HG02885 (cell line): ENCODE measurements around the gene TMOD2.

Source experiments
- ATAC-seq: cut with Tn5 transposase; IDR thresholded peaks from one replicate; pipeline ENCODE4 v1.9.1; 2021; ENCODE audit warnings: mild to moderate bottlenecking; ENCODE audit not compliant: unreplicated experiment, poor library complexity

Gene TMOD2

DNA sequence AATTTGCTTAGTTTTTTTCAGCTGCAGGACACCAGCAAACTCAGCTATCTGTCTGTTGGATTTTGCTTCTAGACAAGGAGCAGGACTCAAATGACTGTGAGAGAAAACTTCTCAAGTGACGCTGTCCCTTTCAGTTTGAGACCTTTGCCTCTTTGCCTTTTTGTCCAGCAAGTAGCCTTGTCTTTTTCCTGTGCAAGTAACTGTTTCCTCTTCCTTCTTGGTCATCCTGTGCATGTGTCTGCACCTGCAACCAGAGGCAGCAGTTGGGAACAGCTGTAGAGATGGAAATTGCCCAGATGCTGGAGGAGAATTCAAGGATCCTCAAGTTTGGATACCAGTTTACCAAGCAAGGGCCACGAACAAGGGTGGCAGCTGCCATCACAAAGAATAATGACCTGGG is 54.7 kb downstream of the TMOD2 start:
- no peak for ATAC-seq

DNA sequence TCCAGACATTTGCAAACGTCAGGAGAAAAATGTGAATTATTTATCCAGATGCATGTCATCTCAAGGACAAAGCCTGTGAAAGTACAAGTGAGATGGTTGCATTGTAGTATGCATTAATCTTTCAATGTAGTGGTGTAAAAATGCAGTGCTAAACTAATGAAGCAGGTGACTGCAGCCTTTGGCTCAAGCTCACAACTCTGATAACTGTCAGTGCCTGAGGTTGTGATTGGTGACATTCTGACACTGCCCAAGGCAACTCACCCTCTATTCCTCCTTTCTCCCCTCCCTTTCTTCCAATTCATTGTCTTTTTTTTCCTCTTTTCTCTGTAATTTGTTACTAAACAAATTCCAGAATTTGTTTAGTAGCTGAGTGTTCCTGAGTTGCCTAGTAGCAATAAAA is 58.1 kb downstream of the TMOD2 start:
- no peak for ATAC-seq

DNA sequence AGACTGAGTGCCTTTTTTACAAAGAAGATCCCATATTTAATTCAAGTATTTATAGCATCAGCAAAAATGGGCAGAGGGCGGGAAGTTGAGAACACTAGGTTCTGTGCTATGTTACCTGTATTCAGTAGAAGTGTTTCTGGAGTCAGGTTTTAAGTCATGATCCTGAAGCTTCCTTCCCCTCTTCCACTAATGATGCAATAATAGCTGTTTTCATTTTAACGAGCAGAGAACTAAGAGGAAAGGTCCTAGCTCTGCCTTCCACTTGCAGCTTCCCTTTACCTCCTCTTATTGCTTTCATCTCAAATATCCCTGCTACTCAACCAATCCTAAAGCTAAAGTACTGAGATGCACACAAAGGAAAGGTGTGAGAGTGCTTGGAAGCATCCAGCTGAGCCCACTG is 61.2 kb downstream of the TMOD2 start:
- ATAC-seq: no peak

DNA sequence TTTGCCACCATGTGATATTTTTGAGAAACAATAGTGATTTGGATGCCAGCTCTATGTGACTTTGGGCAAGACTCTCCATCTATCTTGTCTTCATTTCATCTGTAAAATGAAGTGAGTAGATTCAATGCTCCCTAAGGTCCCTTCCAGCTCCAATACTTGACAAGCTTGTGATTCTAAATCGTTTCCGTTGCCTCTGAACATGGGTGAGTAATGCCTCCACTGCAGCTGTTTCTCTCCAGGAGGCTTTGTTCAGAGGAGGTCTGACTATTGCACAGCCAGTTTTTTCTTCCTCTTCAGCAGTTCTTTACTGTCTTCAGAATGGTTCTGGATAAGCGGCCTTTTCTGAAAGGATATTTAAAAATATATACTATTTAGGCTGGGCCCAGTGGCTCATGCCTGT is 63.2 kb downstream of the TMOD2 start:
- no peak for ATAC-seq

DNA sequence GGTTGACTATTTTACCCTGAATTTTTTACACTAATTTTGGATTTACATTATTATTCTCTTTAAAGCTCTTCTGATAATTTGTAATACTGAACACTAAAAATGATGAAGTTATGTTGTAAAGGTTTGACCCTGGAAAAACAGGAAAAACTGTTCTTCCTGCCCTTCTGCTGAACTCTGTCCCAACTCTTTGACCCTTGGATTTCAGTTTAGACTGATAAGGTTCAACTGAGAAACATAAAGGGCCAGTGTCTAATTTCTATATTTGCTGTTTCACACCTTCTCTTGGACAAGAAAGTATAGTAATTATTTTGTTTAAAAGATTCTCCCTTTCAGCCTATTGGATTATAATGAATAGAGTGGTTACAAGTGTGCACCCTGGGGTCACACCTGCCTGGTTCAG is 65.2 kb downstream of the TMOD2 start:
- ATAC-seq: no peak

DNA sequence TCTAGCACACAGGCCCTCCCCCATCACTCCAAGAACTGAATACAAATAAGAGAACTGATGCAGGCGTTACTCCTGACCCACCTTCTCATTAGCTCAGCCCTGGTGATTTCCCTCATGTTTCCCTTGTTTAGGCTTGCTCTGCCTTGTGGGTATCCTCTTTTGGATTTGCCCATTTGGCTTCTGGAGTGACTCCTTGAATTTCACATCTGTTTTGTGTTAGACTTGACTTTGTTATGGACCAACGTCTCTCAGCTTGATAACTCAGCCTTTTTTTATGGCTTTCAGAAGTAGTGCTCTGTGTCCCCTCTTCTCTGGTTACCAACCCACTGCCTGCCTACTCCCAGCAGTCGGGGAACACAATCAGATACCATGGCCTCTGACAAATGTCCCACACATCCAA is 66.8 kb downstream of the TMOD2 start:
- no peak for ATAC-seq

DNA sequence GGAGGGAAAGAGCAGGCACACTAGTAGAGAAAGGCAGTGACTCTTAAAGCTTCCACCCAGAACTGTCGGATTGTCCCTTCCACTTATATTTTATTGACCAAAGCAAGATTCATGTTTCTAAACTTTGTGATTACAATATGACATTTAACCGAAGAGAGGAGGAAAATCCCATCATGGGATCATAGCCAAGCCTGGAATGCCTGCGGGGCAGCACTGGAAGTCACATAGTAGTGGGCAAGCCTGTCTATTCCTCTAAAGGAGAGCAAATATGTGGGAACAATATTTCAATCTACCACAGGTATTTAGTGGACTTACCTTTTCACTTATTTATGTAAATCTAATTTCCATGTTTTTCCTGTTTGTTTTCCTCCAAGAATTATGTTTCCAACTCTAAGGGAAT is 74.3 kb downstream of the TMOD2 start:
- no peak for ATAC-seq

DNA sequence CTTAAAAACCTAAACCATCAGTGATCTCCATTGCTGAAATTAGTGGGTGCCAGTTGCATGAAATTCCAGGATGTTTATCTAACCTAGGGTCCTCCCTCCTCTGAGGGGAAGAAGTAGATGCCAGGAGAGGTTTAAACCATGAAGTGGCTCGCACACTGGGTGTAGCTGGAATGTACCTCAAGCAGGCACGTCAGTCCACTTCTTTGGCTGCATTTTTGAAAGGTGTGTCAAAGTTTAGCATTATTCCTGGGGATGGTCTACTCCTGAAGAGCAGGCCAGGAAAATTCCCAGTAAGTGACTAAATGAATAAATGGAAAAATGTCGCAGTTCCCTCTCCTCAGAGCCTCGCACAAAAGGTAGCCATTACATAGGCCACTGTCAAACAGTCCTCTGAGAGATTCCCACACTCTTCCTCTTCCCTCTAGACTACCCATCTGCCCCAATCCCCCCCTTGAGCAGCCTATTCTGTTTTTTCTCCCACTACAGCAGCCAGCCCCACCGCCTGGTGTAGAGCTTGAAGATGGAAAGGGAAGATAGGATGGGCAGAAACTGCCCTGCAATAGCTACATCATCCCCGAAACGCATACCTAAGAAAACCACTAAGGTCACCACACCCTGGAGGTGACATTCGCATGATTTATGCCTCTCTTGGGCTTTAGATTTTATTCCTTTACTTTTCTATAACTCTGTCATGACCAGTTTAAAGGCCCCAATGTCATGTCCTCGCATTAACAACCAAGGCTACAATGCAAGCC is 77.4 kb downstream of the TMOD2 start:
- ATAC-seq: no peak

DNA sequence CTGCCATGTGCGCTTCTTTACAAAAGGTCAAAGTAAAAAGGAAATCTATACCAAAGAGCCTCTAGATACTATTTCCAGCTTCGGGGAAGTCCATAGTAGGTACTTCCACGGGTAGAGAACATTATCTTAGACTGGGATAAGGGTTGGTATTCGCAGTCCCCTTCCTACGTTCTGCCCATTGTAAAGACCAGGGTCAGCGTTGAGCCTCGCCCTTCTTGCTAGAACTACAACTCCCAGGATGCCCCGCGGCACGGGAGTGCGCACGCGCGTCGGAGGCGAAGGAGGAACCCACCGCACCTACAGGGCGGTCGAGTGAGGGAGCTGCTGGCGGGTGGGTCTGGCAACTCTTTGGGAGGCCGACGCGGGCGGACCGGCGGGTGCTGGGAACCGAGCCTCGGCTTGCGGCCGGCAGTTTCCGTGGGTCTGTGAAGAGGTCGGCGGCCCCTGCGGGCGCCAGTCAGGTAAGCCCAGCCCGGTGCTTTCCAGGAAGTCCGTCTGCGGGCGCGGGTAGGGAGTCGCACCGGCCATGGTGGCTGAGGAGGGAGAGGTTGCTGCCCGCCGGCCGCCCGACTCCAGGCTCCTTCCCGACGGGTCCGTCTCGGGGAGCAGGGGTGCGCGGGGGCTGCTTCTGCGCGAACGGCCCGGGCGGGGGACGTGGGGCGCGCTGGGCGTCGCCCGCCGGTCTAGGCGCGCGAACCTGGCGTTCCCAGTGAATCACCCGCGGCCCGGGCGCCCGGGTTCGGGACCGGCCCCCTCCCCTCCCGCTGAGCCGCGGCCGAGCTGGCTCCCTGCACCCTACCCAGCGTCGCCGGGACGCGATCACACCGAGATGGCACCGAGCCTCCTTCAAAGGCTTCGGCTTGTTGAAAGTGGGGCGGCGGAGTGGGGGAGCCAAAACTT is 78.2 kb downstream of the TMOD2 start, which contains the start of gene TMOD3:
TMOD3 (plus strand) TSS at position 278 of the 900 bp plus-strand sequence. CDS start 33,232 bp downstream, outside the sequence.
- peak; percentile 90 for ATAC-seq

DNA sequence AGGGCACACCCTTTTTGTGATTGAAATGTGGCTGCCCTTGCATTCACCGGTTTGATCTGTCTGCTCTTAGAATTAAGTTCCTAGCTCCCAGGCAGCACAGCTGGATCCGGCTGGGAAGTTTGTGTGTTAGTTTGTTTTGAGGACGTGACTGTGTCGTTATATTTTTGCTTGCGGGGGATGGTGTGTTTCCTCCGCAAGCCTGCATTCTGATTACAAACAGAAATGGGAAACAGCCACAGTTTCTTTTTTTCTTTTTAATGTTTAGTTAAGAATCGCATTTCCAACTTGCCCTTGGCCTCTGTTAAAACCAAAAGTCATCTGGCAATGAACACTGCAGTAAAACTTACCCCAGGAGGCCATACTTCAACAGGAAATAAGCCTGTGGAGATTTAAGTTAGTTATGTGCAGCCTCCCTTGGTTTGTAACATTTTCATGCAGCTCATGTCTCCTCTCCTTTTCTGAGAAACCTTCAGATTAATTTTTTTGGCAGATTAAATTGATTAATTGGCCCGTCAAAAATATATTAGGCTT is 78.9 kb downstream of the TMOD2 start:
- ATAC-seq: no peak

DNA sequence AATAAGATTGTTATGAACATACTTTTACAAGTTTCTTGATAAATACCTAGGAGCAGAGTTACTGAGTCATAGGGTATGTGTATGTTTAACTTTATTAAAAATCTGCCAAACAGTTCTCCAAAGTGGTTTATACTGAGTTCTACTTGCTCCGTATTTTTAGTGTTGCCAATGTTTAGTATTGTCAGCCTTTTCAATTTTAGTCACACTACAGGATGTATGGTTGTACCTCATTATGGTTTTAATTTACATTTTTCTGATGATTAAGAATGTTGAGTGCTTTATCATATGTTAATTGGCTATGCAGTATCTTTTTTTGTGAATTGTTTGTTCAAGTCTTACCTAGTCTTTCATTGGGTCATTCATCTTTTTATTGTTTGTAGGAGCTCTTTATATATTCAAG is 82.4 kb downstream of the TMOD2 start:
- no peak for ATAC-seq

DNA sequence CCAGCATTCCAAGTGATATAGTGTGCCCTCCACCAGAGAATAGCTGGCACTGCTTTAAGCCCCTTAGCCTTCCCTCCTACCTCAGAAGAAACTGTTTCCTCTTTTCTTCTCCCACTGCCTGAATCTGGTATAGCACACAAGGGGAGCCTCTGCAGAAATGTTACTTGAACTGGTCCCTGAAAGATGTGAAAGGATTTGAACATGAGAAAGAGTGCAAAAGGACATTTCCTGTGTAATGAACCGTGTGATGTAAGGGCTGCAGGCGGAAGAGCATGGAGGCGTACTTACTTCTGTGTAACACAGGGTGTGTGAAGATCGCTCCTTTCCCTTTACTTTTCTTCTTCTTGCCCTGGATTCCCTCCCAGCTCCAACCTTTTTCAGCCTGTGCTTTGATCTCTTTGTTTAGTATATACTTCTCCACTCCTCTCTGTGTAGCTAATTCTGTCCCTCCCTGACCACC is 86.4 kb downstream of the TMOD2 start:
- ATAC-seq: peak; percentile 64

DNA sequence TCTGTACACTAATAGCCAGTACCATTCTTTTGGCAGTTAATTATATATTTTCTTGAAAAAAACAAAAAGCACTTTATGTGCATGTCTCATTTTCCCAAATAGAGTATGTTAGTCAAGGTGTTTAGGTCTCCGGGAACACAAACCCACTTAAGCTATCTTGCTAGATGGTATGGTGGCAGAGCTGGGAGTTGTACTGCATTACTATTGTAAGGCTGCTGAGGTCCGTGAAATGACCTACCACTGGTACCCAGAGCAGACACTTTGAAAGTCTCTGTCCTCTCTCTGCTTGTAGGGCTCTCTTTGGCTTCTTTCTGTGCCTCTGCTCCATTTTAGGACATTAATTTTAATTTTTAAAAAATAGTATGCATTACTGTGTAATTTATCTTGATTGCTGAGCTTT is 86.9 kb downstream of the TMOD2 start:
- ATAC-seq: no peak

DNA sequence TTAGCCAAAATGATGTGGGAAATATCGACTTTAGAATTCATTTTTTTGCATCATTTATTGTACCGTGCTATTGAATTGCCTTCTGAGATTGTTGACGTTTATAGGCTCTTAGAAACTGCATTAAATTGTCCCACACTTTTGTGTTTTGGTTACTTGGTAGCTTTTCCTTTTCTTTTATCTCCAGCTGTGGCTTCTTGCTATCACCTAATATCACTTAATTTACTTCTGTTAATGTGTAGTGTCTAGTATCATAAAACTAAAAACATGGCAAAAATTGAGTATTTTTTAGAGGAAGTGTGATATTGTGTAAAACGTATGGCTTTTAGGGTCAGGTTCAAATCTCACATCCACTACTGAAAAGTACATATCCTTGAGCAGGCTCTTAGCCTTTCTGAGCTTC is 89.3 kb downstream of the TMOD2 start:
- ATAC-seq: no peak

DNA sequence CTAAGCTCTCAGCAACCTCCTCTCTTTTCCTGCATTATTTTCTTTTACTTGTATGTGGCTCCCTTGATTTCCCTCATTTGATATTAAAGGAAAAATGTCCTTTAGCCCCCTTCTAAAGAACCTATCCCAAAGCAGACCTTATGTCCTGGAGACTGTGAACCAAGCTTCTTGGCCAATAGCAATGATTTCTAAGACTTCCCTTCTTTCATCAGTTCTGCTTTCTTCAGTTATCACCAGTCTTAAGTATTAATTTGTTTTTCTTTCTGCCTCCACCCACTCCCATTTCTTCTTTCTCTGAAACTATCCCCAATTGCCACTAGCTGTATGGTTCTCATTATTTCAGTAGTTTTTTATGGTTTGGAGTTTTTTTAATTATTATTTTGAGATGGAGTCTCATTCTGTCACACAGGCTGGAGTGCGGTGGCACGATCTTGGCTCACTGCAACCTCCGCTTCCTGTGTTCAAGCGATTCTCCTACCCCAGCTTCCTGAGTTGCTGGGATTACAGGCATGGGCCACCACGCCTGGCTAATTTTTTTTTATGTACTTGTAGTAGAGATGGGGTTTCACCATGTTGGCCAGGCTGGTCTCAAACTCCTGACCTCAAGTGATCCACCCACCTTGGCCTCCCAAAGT is 90.1 kb downstream of the TMOD2 start:
- no peak for ATAC-seq

DNA sequence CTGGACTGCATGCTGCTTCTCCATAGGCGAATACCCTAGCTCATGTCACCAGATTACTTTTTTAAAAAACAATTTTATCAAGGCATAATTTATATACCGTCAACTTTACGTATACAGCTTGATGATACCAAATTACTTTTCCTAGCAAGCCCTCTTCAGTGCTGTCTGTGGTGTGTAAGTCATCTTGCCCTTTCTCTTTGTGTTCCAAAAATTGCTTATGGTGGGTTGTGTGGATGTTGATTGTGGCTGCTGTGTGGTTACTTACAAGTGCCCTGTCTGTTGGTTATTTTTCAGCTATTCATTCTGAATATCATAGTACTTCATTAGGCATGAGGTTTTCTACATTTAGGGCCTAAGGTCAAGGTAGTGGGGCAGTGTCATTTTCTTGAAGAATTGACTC is 90.9 kb downstream of the TMOD2 start:
- ATAC-seq: no peak

DNA sequence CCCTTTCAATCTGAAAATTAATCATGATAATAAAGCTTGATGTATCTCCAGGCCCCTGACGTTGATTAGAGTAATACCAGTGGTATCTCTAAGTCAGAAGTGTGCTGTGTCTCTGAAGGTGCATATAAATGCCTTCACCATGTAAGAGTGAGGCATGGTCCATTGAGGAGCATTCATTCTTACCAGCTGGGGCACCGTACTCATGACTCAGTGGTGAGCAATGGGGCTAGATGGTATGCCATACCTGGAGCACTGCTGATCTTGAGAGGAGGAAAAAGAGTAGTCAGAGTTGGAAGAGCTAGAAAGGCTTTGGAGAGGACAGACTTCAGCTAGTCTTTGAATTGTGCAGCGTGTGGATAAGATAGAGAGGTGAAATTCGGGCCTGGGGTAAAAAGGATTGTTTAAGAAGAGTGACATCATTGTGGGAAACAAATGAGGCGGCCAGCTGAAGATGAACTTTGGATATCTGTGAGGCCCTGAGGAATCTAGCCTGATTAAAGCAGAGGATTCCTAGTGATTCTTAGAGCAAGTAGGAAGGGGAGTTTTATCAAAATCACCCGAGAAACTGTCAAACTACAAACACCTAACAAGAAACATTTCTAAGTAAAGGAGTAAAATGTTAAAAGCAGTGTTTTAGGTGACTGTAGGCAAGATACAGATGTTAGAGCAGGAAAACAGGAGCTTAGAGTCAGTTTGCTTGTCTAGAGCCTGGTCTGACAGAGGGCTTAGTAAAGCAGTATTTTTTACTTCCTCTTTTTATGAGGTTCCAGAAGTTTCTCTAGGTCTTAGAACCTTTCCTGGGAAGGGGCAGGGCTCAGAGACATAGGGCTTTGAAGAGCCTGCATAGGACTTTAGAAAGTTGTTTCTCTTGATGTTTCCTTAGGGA is 91.7 kb downstream of the TMOD2 start:
- peak; percentile 52 for ATAC-seq

DNA sequence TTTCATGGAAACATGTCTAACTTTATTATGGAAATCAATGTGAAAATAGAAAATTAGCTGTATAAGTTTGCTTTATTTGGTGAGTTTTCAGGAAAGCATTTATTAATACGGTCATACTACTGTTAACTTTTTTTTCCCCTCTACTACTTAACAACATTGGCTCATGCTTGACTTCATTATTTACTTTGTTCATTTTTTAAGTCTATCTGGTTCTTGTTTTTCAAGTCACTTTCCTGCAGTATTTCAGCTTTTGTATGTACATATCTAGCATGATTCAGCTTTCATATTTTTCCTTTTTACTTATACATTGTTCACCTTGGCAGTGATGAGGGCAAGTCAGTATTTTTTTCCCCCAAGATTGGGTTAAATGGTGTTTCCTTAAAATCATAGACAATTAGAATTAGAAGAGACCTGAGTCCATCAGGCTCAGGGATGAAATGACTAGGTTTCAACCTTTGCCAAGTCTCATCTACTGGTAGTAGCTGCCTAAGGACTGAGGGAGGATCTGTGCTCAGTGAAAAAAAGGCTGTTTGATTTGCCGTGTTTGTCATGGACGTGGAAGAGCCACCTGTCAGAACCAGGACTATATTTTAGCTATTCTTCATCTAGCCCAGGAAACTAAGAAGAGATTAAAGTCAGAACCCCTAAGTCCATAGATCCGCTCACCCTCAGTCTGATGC is 93.5 kb downstream of the TMOD2 start:
- ATAC-seq: no peak

DNA sequence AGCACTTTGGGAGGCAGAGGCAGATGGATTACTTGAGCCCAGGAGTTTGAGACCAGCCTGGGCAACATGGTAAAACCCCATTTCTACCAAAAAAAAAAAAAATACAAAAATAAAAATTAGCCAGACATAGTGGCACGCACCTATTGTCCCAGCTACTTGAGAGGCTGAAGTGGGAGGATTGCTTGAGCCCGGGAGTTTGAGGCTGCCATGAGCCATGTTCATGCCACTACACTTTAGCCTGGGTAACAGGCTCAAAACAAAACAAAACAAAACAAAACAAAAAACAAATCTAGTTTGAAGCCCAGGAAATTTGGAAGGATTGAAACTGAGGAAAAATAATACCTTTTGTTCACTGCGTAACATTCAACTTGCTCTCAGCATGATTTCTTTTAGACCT is 94.7 kb downstream of the TMOD2 start:
- ATAC-seq: no peak
